Stimulated activated CD8-positive, alpha-beta memory T cell treated with anti-CD3 and anti-CD28 coated beads, Interleukin-15, amount 100 ng/mL, for 1 hour (primary cell): ENCODE measurements around the gene IGLL5.

Experiments
- DNase-seq: peaks from one replicate; pipeline ENCODE4 v3.0.0-alpha.2; 2020; ENCODE audit warnings: low read depth

IGLL5 gene

GRCh38 chr22:22927196-22927887 is 39.7 kb downstream of the IGLL5 start:
- no peak for DNase-seq

GRCh38 chr22:22927888-22928665 is 40.5 kb downstream of the IGLL5 start:
- no peak for DNase-seq

GRCh38 chr22:22928666-22929380 is 41.2 kb downstream of the IGLL5 start:
- no peak for DNase-seq

- no peak for DNase-seq
These were observed 42.0 kb downstream of the IGLL5 start for GRCh38 chr22:22929381-22930221.

GRCh38 chr22:22930222-22930497 is 42.5 kb downstream of the IGLL5 start:
- DNase-seq, result no peak

- DNase-seq, result no peak
These were observed 43.2 kb downstream of the IGLL5 start for GRCh38 chr22:22930571-22931556.

GRCh38 chr22:22931557-22932270 is 44.1 kb downstream of the IGLL5 start:
- DNase-seq, result no peak

GRCh38 chr22:22932512-22932941 is 44.9 kb downstream of the IGLL5 start:
- no peak for DNase-seq

GRCh38 chr22:22933100-22933806 is 45.6 kb downstream of the IGLL5 start:
- no peak for DNase-seq

GRCh38 chr22:22933807-22934542 is 46.4 kb downstream of the IGLL5 start:
- no peak for DNase-seq

GRCh38 chr22:22934543-22935055 is 47.0 kb downstream of the IGLL5 start:
- DNase-seq, result no peak

GRCh38 chr22:22935056-22935545 is 47.5 kb downstream of the IGLL5 start:
- DNase-seq, result no peak

GRCh38 chr22:22935546-22936157 is 48.0 kb downstream of the IGLL5 start:
- no peak for DNase-seq

GRCh38 chr22:22936180-22936914 is 48.7 kb downstream of the IGLL5 start:
- no peak for DNase-seq

- no peak for DNase-seq
These were observed 49.5 kb downstream of the IGLL5 start for GRCh38 chr22:22936915-22937656.

GRCh38 chr22:22937894-22938480 is 50.4 kb downstream of the IGLL5 start:
- no peak for DNase-seq
